HG03039 (cell line): ENCODE data around the gene ADD1.

Experiments used
- ATAC-seq: cut with Tn5 transposase; IDR thresholded peaks from one replicate; pipeline ENCODE4 v1.9.1; 2021; ENCODE audit warnings: mild to moderate bottlenecking, moderate library complexity; ENCODE audit not compliant: unreplicated experiment

Gene ADD1

GRCh38 chr4:2843263-2843940 is at the start of gene ADD1:
Gene ADD1 (plus strand): TSS chr4:2843844. CDS start chr4:2875916, 32,072 bp downstream.
- peak; percentile 76 for ATAC-seq

- ATAC-seq = no peak
These were observed 49.0 kb upstream of the ADD1 start for GRCh38 chr4:2794486-2795299.

GRCh38 chr4:2795300-2795892 is 48.2 kb upstream of the ADD1 start:
- ATAC-seq = no peak

- no peak for ATAC-seq
These were observed 47.5 kb upstream of the ADD1 start for GRCh38 chr4:2795893-2796848.

- no peak for ATAC-seq
These were observed 46.6 kb upstream of the ADD1 start for GRCh38 chr4:2796849-2797544.

- ATAC-seq = no peak
These were observed 45.9 kb upstream of the ADD1 start for GRCh38 chr4:2797545-2798305.

- no peak for ATAC-seq
These were observed 45.0 kb upstream of the ADD1 start for GRCh38 chr4:2798399-2799223.

GRCh38 chr4:2799224-2799911 is 44.3 kb upstream of the ADD1 start:
- no peak for ATAC-seq

- ATAC-seq = no peak
These were observed 43.5 kb upstream of the ADD1 start for GRCh38 chr4:2799971-2800690.

- ATAC-seq = no peak
These were observed 42.7 kb upstream of the ADD1 start for GRCh38 chr4:2800691-2801596.

- no peak for ATAC-seq
These were observed 40.8 kb upstream of the ADD1 start for GRCh38 chr4:2802618-2803531.

- ATAC-seq = no peak
These were observed 39.8 kb upstream of the ADD1 start for GRCh38 chr4:2803624-2804448.

GRCh38 chr4:2804449-2804972 is 39.1 kb upstream of the ADD1 start:
- ATAC-seq = no peak

- ATAC-seq = no peak
These were observed 38.6 kb upstream of the ADD1 start for GRCh38 chr4:2804973-2805501.
